ENCODE measurements around the gene TOGARAM1. TPM values are rescaled to one million over a fixed set of nuclear protein-coding genes. Genes with fewer than 3 reads are reported as not detected.

Gene TOGARAM1
- total RNA-seq, 1 experiment from 2014 or later: 6.3 TPM

GRCh38 chr14:45039390-45039789, 77.4 kb downstream of the TOGARAM1 start:
- Histone ChIP-seq H3K27me3 (ENCODE audit: low read length) (no peaks in the 10 kb centered on the region), H3K36me3 (ENCODE audit: low read depth, low read length) (peaks cover 12% of the 10 kb centered on the region; the same call in 1 of the 2 replicates), H3K79me2 (ENCODE audit: low read length) (no peaks in the 10 kb centered on the region), H2AFZ (ENCODE audit: low read length) (no peak overlapping the region), H3K9me3 (ENCODE audit: low read length) (no peaks in the 10 kb centered on the region), H4K20me1 (ENCODE audit: low read length) (no peaks in the 10 kb centered on the region), H3K27ac (ENCODE audit: low read length) (no peak overlapping the region), H3K4me2 (ENCODE audit: low read length) (no peak overlapping the region), H3K4me1 (ENCODE audit: insufficient read depth, low read length) (no peaks in the 10 kb centered on the region), H3K9ac (ENCODE audit: low read length) (no peak overlapping the region), H3K9me2 (replicated peaks; ENCODE audit: low read length) (no peaks in the 10 kb centered on the region), H3F3A (ENCODE audit: low read length, unreplicated experiment) (no peaks in the 10 kb centered on the region), H3K4me3 (ENCODE audit: low read length) (no peak overlapping the region)
- intact Hi-C loops (cut with micrococcal nuclease): no loop called here
- DNase-seq (no peak), ATAC-seq (no peak)
- no TSS peak for BruUV-seq (replicated peaks)
- TF ChIP-seq EZH2 (IDR thresholded peaks at IDR 0.05; ENCODE audit: low read length, unreplicated experiment) (no peak), CTCF (conservative IDR thresholded peaks at IDR 0.05; ENCODE audit: low read depth, low read length) (no peak), EZH2phosphoT487 (IDR thresholded peaks at IDR 0.05; ENCODE audit: borderline replicate concordance, low read length) (no peak)
- CTCF ChIA-PET: no interaction called here
- POLR2A ChIA-PET (ENCODE audit: unreplicated experiment): no interaction called here

GRCh38 chr14:45041641-45042040, 79.7 kb downstream of the TOGARAM1 start:
- POLR2A ChIA-PET (ENCODE audit: unreplicated experiment): no interaction called here
- CTCF ChIA-PET: no interaction called here

GRCh38 chr14:45044638-45045037, 82.6 kb downstream of the TOGARAM1 start:
- CTCF ChIA-PET: no interaction called here
- no peak for TF ChIP-seq EZH2phosphoT487 (IDR thresholded peaks at IDR 0.05; ENCODE audit: borderline replicate concordance, low read length)
- TF ChIP-seq EZH2 (IDR thresholded peaks at IDR 0.05; ENCODE audit: low read length, unreplicated experiment): no peak
- no peak for TF ChIP-seq CTCF (conservative IDR thresholded peaks at IDR 0.05; ENCODE audit: low read depth, low read length)
- DNase-seq: no peak

More at GRCh38 chr14:45041641-45042040, 79.7 kb downstream of the TOGARAM1 start:
- Histone ChIP-seq H3K4me3 (ENCODE audit: low read length) (no peak overlapping the region), H3K9me3 (ENCODE audit: low read length) (no peaks in the 10 kb centered on the region), H2AFZ (ENCODE audit: low read length) (no peak overlapping the region), H3K79me2 (ENCODE audit: low read length) (no peaks in the 10 kb centered on the region), H3K4me1 (ENCODE audit: insufficient read depth, low read length) (no peaks in the 10 kb centered on the region), H3K4me2 (ENCODE audit: low read length) (no peak overlapping the region), H3K9me2 (replicated peaks; ENCODE audit: low read length) (no peaks in the 10 kb centered on the region), H3K27ac (ENCODE audit: low read length) (no peak overlapping the region), H3K27me3 (ENCODE audit: low read length) (no peaks in the 10 kb centered on the region), H3K36me3 (ENCODE audit: low read depth, low read length) (peaks cover 14% of the 10 kb centered on the region), H3K9ac (ENCODE audit: low read length) (no peak overlapping the region), H3F3A (ENCODE audit: low read length, unreplicated experiment) (no peaks in the 10 kb centered on the region), H4K20me1 (ENCODE audit: low read length) (no peaks in the 10 kb centered on the region)
- no peak for DNase-seq
- intact Hi-C loops (cut with micrococcal nuclease): no loop called here
- no TSS peak for BruUV-seq (replicated peaks)
- TF ChIP-seq EZH2 (IDR thresholded peaks at IDR 0.05; ENCODE audit: low read length, unreplicated experiment): no peak
- TF ChIP-seq EZH2phosphoT487 (IDR thresholded peaks at IDR 0.05; ENCODE audit: borderline replicate concordance, low read length): no peak
- no peak for TF ChIP-seq CTCF (conservative IDR thresholded peaks at IDR 0.05; ENCODE audit: low read depth, low read length)
- ATAC-seq: no peak

More at GRCh38 chr14:45044638-45045037, 82.6 kb downstream of the TOGARAM1 start:
- H3K27me3 ChIP-seq (ENCODE audit: low read length): no peaks in the 10 kb centered on the region
- no peak overlapping the region for H3K4me2 ChIP-seq (ENCODE audit: low read length)
- no peaks in the 10 kb centered on the region for H3K9me2 ChIP-seq (replicated peaks; ENCODE audit: low read length)
- no peaks in the 10 kb centered on the region for H3K79me2 ChIP-seq (ENCODE audit: low read length)
- H2AFZ ChIP-seq (ENCODE audit: low read length): no peak overlapping the region
- no peak overlapping the region for H3K4me3 ChIP-seq (ENCODE audit: low read length)
- H3K9me3 ChIP-seq (ENCODE audit: low read length): no peaks in the 10 kb centered on the region
- H3F3A ChIP-seq (ENCODE audit: low read length, unreplicated experiment): no peaks in the 10 kb centered on the region
- POLR2A ChIA-PET (ENCODE audit: unreplicated experiment): no interaction called here
- no TSS peak for BruUV-seq (replicated peaks)
- no peak for ATAC-seq
- H3K36me3 ChIP-seq (ENCODE audit: low read depth, low read length): peaks cover 3% of the 10 kb centered on the region
- no peaks in the 10 kb centered on the region for H4K20me1 ChIP-seq (ENCODE audit: low read length)
- H3K27ac ChIP-seq (ENCODE audit: low read length): no peak overlapping the region
- intact Hi-C loops (cut with micrococcal nuclease): no loop called here
- no peaks in the 10 kb centered on the region for H3K4me1 ChIP-seq (ENCODE audit: insufficient read depth, low read length)
- H3K9ac ChIP-seq (ENCODE audit: low read length): no peak overlapping the region

Data from PC-3 (cell line).